ENCODE data around the gene GCNT1.
"Not testable (repeated sequence)": the region's sequence is repeated elsewhere in the genome, so short reads cannot be mapped to it uniquely, and the experiment has no call there.

Gene GCNT1

GRCh38 chr9:76458903-76459693, at the start of gene GCNT1:
Gene GCNT1, plus strand, starts transcription at chr9:76459182. Its CDS starts 43,200 bp downstream, at chr9:76502382.
- DNase-seq: peak; percentile 30 to 86 (median 64)

- no peak for DNase-seq
Observed at GRCh38 chr9:76412638-76413037, 46.3 kb upstream of the GCNT1 start.

GRCh38 chr9:76413658-76414057, 45.3 kb upstream of the GCNT1 start:
- DNase-seq: no peak

GRCh38 chr9:76414661-76415060, 44.3 kb upstream of the GCNT1 start:
- no peak for DNase-seq

GRCh38 chr9:76415154-76415553, 43.8 kb upstream of the GCNT1 start:
- DNase-seq: no peak

GRCh38 chr9:76415731-76416130, 43.3 kb upstream of the GCNT1 start:
- no peak for DNase-seq

- DNase-seq: no peak
Observed at GRCh38 chr9:76417394-76417793, 41.6 kb upstream of the GCNT1 start.

GRCh38 chr9:76419782-76420380, 39.1 kb upstream of the GCNT1 start:
- no peak for DNase-seq

- DNase-seq: no peak
Observed at GRCh38 chr9:76423216-76424177, 35.5 kb upstream of the GCNT1 start.

- DNase-seq: no peak
Observed at GRCh38 chr9:76424491-76424890, 34.5 kb upstream of the GCNT1 start.

GRCh38 chr9:76425677-76426453, 33.1 kb upstream of the GCNT1 start:
- no peak for DNase-seq

- DNase-seq: no peak
Observed at GRCh38 chr9:76426807-76427419, 32.1 kb upstream of the GCNT1 start.

GRCh38 chr9:76431601-76432000, 27.4 kb upstream of the GCNT1 start:
- DNase-seq: no peak

- DNase-seq: no peak
Observed at GRCh38 chr9:76433406-76433805, 25.6 kb upstream of the GCNT1 start.

- no peak for DNase-seq
Observed at GRCh38 chr9:76433836-76434235, 25.1 kb upstream of the GCNT1 start.

- not testable (repeated sequence) for DNase-seq
Observed at GRCh38 chr9:76434897-76435296, 24.1 kb upstream of the GCNT1 start.

- not testable (repeated sequence) for DNase-seq
Observed at GRCh38 chr9:76437017-76437699, 21.8 kb upstream of the GCNT1 start.

GRCh38 chr9:76438841-76439588, 20.0 kb upstream of the GCNT1 start:
- no peak for DNase-seq

- no peak for DNase-seq
Observed at GRCh38 chr9:76441551-76442322, 17.2 kb upstream of the GCNT1 start.

GRCh38 chr9:76443887-76444286, 15.1 kb upstream of the GCNT1 start:
- no peak for DNase-seq
